OCI-LY7 (cell line): ENCODE measurements around the gene NUP133.

ENCODE experiments used
- EZH2phosphoT487 ChIP-seq: fragments of 200-600 bp; sonication (generic); IDR thresholded peaks from 2 replicates; pipeline ENCODE4 v1.6.1; 2018; ENCODE audit warnings: low read depth, borderline replicate concordance, mild to moderate bottlenecking, mixed run types, antibody characterized with exemption, low read length, moderate library complexity, mixed read lengths
- TF ChIP-seq, protein P1 (sequence below): fragments of 200-600 bp; sonication (generic); conservative IDR thresholded peaks from 2 replicates; pipeline ENCODE4 v1.5.1; 2014; ENCODE audit warnings: mild to moderate bottlenecking, antibody characterized with exemption, low read length, moderate library complexity, mixed read lengths

DNA sequence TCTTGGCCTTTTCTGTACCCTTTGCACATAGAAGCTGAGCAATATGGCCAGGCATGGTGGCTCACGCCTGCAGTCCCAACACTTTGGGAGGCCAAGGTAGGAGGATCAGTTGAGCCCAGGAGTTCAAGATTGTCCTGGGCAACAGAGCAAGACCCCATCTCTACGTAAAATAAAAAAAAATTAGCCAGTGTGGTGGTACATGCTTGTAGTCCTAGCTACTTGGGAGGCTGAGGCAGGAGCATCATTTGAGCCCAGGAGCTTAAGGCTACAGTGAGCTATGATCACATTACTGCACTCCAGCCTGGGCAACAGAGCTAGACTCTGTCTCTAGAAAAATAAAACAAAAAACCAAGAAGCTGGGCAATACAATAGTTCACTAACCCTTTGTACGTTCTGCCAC, 80.6 kb downstream of the NUP133 start:
- TF ChIP-seq, protein P1, sequence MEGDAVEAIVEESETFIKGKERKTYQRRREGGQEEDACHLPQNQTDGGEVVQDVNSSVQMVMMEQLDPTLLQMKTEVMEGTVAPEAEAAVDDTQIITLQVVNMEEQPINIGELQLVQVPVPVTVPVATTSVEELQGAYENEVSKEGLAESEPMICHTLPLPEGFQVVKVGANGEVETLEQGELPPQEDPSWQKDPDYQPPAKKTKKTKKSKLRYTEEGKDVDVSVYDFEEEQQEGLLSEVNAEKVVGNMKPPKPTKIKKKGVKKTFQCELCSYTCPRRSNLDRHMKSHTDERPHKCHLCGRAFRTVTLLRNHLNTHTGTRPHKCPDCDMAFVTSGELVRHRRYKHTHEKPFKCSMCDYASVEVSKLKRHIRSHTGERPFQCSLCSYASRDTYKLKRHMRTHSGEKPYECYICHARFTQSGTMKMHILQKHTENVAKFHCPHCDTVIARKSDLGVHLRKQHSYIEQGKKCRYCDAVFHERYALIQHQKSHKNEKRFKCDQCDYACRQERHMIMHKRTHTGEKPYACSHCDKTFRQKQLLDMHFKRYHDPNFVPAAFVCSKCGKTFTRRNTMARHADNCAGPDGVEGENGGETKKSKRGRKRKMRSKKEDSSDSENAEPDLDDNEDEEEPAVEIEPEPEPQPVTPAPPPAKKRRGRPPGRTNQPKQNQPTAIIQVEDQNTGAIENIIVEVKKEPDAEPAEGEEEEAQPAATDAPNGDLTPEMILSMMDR = no peak
- TF ChIP-seq EZH2phosphoT487 = no peak
